SK-N-SH treated with all-trans-retinoic acid at 6 μM for 48 hours (cell line): ENCODE measurements around the gene DST.

ENCODE experiments used
- ARNTL ChIP-seq: fragments of 450-650 bp; formaldehyde crosslinking; IDR thresholded peaks from 2 replicates; pipeline ENCODE4 v1.5.0; 2020; ENCODE audit warnings: low read depth, mild to moderate bottlenecking, moderate library complexity, borderline replicate concordance
- RARB ChIP-seq: fragments of 250-450 bp; sonication (Bioruptor Pico); IDR thresholded peaks from 2 replicates; pipeline ENCODE4 v1.8.0; 2021; ENCODE audit warnings: mild to moderate bottlenecking, moderate library complexity
- TCF4 ChIP-seq: fragments of 250-450 bp; sonication (Bioruptor Pico); IDR thresholded peaks from 2 replicates; pipeline ENCODE4 v1.8.0; 2021; ENCODE audit warnings: mild to moderate bottlenecking, moderate library complexity, borderline replicate concordance
- TOX ChIP-seq: fragments of 250-450 bp; sonication (Bioruptor Pico); IDR thresholded peaks from 2 replicates; pipeline ENCODE4 v1.8.0; 2021; ENCODE audit warnings: mild to moderate bottlenecking, moderate library complexity, borderline replicate concordance
- ZFP3 ChIP-seq: fragments of 250-450 bp; sonication (Bioruptor Pico); IDR thresholded peaks from 2 replicates; pipeline ENCODE4 v1.5.0; 2020; ENCODE audit warnings: mild to moderate bottlenecking, moderate library complexity
- ZFP30 ChIP-seq: fragments of 450-650 bp; formaldehyde crosslinking; IDR thresholded peaks from 2 replicates; pipeline ENCODE4 v1.5.0; 2022; ENCODE audit warnings: mild to moderate bottlenecking, moderate library complexity
- ZNF8 ChIP-seq: fragments of 450-650 bp; formaldehyde crosslinking; IDR thresholded peaks from 2 replicates; pipeline ENCODE4 v1.5.0; 2020; ENCODE audit warnings: mild to moderate bottlenecking, moderate library complexity
- TF ChIP-seq, protein P1 (sequence below): fragments of 250-450 bp; sonication (Bioruptor Pico); IDR thresholded peaks from 2 replicates; pipeline ENCODE4 v1.5.1; 2021; ENCODE audit warnings: mild to moderate bottlenecking, moderate library complexity
- TF ChIP-seq, protein P2 (sequence below): fragments of 250-450 bp; sonication (Bioruptor Pico); IDR thresholded peaks from 2 replicates; pipeline ENCODE4 v1.8.0; 2020; ENCODE audit warnings: mild to moderate bottlenecking, moderate library complexity, borderline replicate concordance
- TF ChIP-seq, protein P3 (sequence below): fragments of 250-450 bp; sonication (Bioruptor Pico); IDR thresholded peaks from 2 replicates; pipeline ENCODE4 v1.5.1; 2020; ENCODE audit warnings: low read depth, mild to moderate bottlenecking, moderate library complexity
- TF ChIP-seq, protein P4 (sequence below): fragments of 250-450 bp; sonication (Bioruptor Pico); IDR thresholded peaks from 2 replicates; pipeline ENCODE4 v1.8.0; 2021; ENCODE audit warnings: low read depth, mild to moderate bottlenecking, moderate library complexity, borderline replicate concordance

DNA sequence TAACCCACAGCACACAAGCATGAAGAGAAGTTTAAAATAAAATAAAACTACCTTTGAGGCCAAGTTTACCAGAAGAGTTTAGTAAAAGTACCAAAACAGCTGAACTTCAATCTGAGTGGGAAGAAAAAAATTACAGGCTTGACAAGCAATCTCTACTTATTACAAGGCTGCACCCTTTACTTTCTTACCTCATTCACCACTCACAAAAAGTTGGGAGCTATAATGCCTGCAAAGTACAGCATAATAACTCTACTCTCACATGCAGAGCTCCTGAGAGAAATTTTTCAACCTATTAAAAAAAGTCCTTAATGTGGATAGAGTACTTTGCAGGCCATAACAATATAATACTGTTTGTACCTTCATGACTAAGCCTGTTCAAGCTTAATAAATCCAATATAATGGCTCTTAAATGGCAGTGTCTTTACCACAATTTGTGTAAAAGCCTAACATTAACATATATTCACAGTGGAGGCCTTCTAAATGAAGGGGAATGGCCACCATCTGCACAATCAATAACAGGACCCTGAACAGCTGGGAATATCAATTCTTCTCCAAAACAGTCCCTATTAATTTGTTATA lies 103.1 kb downstream of the DST start:
- TF ChIP-seq ZNF8 (CRISPR knock-in tag), result no peak
- TF ChIP-seq ARNTL (CRISPR knock-in tag), result no peak
- TF ChIP-seq RARB, result no peak
- no peak for TF ChIP-seq ZFP30 (CRISPR knock-in tag)
- no peak for TF ChIP-seq TOX
- TF ChIP-seq, protein P1, sequence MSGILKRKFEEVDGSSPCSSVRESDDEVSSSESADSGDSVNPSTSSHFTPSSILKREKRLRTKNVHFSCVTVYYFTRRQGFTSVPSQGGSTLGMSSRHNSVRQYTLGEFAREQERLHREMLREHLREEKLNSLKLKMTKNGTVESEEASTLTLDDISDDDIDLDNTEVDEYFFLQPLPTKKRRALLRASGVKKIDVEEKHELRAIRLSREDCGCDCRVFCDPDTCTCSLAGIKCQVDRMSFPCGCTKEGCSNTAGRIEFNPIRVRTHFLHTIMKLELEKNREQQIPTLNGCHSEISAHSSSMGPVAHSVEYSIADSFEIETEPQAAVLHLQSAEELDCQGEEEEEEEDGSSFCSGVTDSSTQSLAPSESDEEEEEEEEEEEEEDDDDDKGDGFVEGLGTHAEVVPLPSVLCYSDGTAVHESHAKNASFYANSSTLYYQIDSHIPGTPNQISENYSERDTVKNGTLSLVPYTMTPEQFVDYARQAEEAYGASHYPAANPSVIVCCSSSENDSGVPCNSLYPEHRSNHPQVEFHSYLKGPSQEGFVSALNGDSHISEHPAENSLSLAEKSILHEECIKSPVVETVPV (CRISPR knock-in tag), result no peak
- no peak for TF ChIP-seq ZFP3 (CRISPR knock-in tag)
- TF ChIP-seq, protein P2, sequence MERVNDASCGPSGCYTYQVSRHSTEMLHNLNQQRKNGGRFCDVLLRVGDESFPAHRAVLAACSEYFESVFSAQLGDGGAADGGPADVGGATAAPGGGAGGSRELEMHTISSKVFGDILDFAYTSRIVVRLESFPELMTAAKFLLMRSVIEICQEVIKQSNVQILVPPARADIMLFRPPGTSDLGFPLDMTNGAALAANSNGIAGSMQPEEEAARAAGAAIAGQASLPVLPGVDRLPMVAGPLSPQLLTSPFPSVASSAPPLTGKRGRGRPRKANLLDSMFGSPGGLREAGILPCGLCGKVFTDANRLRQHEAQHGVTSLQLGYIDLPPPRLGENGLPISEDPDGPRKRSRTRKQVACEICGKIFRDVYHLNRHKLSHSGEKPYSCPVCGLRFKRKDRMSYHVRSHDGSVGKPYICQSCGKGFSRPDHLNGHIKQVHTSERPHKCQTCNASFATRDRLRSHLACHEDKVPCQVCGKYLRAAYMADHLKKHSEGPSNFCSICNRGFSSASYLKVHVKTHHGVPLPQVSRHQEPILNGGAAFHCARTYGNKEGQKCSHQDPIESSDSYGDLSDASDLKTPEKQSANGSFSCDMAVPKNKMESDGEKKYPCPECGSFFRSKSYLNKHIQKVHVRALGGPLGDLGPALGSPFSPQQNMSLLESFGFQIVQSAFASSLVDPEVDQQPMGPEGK, result no peak
- TF ChIP-seq, protein P3, sequence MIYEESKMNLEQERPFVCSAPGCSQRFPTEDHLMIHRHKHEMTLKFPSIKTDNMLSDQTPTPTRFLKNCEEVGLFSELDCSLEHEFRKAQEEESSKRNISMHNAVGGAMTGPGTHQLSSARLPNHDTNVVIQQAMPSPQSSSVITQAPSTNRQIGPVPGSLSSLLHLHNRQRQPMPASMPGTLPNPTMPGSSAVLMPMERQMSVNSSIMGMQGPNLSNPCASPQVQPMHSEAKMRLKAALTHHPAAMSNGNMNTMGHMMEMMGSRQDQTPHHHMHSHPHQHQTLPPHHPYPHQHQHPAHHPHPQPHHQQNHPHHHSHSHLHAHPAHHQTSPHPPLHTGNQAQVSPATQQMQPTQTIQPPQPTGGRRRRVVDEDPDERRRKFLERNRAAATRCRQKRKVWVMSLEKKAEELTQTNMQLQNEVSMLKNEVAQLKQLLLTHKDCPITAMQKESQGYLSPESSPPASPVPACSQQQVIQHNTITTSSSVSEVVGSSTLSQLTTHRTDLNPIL, result no peak
- TF ChIP-seq, protein P4, sequence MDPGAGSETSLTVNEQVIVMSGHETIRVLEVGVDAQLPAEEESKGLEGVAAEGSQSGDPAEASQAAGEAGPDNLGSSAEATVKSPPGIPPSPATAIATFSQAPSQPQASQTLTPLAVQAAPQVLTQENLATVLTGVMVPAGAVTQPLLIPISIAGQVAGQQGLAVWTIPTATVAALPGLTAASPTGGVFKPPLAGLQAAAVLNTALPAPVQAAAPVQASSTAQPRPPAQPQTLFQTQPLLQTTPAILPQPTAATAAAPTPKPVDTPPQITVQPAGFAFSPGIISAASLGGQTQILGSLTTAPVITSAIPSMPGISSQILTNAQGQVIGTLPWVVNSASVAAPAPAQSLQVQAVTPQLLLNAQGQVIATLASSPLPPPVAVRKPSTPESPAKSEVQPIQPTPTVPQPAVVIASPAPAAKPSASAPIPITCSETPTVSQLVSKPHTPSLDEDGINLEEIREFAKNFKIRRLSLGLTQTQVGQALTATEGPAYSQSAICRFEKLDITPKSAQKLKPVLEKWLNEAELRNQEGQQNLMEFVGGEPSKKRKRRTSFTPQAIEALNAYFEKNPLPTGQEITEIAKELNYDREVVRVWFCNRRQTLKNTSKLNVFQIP, result no peak
- no peak for TF ChIP-seq TCF4 (CRISPR knock-in tag)
